ENCODE results near the gene GRIP2.
A peak's percentile ranks its signal among the peaks of the same experiment; 100 is the strongest.

Gene GRIP2

DNA sequence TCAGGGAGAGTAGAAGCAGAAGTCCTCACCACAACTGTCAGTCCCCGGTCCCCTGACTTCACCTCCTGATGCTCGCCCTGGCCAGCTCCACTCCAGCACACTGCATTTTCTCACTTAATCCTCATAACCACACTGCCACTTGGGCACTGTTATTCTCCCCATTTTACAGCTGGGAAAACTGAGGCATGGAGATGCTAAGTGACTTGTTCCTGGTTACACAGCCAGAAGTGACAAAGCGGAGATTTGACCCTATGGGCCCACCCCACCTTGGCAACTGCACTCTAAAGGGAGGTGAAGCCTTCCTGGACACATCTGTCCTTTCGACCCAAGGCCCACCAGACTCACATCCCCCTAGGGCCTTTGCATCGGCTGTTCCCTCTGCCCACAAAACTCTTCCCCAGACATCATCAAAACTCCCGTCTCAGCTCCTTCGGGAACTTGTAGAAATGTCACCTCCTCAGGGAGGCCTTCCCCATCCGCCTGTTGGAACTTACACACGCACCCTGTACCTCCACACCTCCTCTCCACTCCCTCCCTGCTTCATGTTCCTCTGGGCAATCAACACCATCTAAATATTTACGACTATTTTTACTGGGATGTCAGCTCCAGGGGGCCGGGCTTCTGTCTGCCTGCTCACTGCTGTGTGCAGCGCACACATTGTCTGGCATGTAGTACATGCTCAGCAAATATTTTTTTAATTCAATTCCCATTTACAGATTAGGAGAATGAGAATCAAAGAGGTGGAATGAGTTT, 3.1 kb downstream of the GRIP2 start:
- no peak overlapping the region for H3K4me3 ChIP-seq (replicated peaks in 1 of 2; ENCODE audit: low read depth in 2 of 2, low read length in 2 of 2)
- TF ChIP-seq, protein P1, sequence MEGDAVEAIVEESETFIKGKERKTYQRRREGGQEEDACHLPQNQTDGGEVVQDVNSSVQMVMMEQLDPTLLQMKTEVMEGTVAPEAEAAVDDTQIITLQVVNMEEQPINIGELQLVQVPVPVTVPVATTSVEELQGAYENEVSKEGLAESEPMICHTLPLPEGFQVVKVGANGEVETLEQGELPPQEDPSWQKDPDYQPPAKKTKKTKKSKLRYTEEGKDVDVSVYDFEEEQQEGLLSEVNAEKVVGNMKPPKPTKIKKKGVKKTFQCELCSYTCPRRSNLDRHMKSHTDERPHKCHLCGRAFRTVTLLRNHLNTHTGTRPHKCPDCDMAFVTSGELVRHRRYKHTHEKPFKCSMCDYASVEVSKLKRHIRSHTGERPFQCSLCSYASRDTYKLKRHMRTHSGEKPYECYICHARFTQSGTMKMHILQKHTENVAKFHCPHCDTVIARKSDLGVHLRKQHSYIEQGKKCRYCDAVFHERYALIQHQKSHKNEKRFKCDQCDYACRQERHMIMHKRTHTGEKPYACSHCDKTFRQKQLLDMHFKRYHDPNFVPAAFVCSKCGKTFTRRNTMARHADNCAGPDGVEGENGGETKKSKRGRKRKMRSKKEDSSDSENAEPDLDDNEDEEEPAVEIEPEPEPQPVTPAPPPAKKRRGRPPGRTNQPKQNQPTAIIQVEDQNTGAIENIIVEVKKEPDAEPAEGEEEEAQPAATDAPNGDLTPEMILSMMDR (IDR thresholded peaks at IDR 0.05; ENCODE audit: low read depth, low read length): no peak
- DNase-seq (ENCODE audit: low read depth in 2 of 2): no peak

GRCh38 chr3:14536055-14536815, 3.9 kb downstream of the GRIP2 start:
- H3K4me3 ChIP-seq (replicated peaks in 1 of 2; ENCODE audit: low read depth in 2 of 2, low read length in 2 of 2): no peak overlapping the region
- no peak for DNase-seq (ENCODE audit: low read depth in 2 of 2)
- TF ChIP-seq, protein P1 (IDR thresholded peaks at IDR 0.05; ENCODE audit: low read depth, low read length): no peak

GRCh38 chr3:14535616-14536015, 4.5 kb downstream of the GRIP2 start:
- TF ChIP-seq, protein P1 (IDR thresholded peaks at IDR 0.05; ENCODE audit: low read depth, low read length): no peak
- no peak overlapping the region for H3K4me3 ChIP-seq (replicated peaks in 1 of 2; ENCODE audit: low read depth in 2 of 2, low read length in 2 of 2)
- DNase-seq (ENCODE audit: low read depth in 2 of 2): no peak

DNA sequence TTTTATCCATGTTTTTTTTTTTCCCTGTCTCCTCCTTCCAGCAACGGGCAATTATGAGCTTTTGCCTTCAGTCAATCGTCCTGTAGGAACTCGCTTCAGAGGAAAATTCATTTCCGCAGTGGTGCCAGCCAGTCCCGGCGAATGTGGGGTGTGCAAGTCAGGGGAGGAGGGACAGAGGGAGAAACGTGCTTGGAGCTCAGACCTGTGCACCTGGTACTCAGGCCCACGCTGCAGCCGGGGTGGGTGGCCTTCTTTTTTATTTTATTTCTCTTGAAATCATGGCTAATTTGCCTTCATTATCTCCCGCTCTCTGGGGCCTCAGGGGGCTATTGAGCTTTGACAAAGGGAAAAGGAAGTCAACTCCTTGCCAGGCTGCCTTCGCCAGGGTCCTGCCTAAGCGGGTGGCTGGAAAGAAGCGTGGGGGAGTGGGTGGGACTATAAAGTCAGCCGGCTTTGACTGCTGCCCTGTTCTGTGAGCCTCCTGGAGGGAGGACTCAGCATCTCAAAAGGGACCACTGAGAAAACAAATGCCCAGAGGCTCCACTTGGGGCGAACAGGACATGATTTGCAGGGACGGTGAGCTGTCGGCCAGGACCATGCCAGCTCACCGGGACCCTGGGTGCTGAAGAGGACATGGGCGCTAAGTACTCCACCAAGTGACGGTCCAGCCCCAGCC, 5.5 kb downstream of the GRIP2 start:
- DNase-seq (ENCODE audit: low read depth in 2 of 2): no peak
- TF ChIP-seq, protein P1 (IDR thresholded peaks at IDR 0.05; ENCODE audit: low read depth, low read length): no peak
- no peak overlapping the region for H3K4me3 ChIP-seq (replicated peaks in 1 of 2; ENCODE audit: low read depth in 2 of 2, low read length in 2 of 2)

DNA sequence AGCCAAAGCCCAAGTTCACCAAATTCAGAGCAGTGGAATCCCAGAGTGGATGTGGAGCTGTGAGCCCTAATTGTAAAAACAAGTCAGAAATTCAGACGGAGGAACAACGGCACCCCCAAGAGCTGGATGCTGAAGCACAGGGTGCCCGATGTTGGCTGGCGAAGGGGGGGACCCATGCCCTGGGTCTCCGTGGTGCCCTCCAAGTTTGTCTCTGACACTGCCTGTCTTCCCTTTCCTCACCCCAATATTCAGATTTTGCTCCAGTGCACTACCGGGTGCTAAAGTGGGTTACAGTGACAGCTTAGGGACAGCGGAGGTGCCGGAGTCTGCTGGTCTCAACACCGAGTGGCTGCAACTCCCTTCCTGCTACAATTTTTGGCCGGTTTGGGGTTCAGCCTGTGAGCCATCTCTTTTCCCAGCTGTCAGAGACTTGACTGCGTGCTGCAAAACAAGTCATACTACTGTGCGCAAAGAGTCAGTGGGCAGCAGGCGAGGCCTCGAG, 6.6 kb downstream of the GRIP2 start:
- H3K4me3 ChIP-seq (replicated peaks in 1 of 2; ENCODE audit: low read depth in 2 of 2, low read length in 2 of 2): no peak overlapping the region
- no peak for DNase-seq (ENCODE audit: low read depth in 2 of 2)
- TF ChIP-seq, protein P1 (IDR thresholded peaks at IDR 0.05; ENCODE audit: low read depth, low read length): no peak

DNA sequence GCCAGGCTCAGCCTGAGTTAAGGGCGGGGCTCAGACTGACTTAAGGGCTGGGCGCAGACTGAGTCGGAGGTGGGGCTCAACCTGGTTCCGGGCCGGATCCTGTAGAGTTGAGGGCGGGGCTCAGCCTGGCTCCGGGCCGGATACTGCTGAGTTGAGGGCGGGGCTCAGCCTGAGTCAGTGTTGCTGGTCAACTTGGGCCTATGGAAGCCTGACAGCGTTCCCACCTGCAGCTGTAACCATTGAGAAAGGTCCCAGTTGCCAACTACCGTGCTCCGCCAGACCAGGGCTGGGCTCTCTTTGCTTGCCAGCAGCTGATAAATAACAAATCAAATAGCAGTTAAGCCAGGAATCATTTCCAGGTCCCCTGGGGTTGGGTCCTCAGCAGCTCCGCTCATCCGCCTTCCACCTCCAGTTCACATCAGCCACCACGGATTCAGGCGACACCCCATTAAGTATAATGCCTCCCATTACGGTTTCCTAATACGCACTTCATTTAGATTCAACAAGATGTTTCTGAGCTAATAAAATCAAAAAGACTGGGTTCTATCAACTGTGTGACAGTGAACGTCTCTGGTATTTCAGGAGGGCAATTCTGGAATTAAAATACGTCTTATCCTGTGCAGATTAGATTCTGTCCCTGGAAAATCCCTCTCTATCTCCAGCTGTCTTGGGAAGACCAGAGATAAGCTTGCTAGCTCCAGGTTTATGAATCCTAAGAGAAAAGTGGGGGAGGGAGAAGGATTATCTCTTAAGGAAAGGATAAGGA, 7.3 kb downstream of the GRIP2 start:
- no peak overlapping the region for H3K4me3 ChIP-seq (replicated peaks in 1 of 2; ENCODE audit: low read depth in 2 of 2, low read length in 2 of 2)
- DNase-seq (ENCODE audit: low read depth in 2 of 2): peak in 1 of 2 donors; percentile 5
- TF ChIP-seq, protein P1 (IDR thresholded peaks at IDR 0.05; ENCODE audit: low read depth, low read length): no peak
